ENCODE data around the gene FUOM.

Gene FUOM

DNA sequence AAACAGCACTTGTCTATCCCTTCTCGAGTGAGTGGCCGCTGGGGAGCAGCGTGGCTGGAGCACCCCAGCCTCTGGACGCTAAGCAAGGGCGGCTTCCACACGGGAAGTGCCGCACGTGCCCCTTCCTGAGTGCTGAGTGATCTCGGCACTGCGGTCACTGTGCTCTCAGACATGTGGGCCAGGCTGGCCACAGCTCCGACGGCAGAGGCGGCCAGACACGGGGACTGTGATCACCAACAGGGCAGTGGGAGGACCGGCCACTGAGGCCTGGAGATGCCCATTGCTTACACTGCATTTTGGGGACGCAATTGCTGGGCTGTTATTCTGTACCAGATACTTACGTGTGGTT, 8.3 kb upstream of the FUOM start:
- DNase-seq = no peak

DNA sequence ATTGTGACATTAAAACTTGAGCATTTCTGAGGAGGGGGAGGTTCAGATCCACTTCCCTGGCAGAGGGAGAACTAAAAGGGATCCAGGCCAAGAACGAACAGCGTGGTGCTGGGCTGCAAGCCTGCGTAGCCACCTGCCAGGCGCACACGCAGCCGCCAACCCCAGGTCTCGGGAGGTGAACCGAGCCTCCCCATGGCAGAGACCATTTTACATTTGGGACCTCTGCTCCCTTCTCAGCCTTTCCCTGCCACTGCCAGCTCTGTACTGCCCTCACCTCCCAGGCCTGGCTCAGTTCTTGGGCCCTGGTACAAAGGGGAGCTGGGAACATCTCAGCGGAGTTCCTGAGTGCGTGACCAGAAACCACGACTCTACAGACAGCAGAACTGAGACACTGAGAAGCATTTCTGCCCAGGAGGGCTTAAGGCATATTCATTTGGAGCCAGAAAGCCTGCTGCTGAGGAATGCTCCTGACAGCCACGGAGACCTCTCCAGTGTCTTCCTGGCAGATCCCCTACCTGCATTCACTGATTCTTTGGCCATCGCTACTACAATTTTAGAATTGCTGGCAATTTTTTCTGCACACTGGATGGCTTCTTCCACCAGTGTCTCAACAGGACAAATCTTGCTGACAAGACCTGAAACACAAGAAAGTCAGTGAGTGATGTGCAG, 7.8 kb upstream of the FUOM start:
- DNase-seq = no peak

DNA sequence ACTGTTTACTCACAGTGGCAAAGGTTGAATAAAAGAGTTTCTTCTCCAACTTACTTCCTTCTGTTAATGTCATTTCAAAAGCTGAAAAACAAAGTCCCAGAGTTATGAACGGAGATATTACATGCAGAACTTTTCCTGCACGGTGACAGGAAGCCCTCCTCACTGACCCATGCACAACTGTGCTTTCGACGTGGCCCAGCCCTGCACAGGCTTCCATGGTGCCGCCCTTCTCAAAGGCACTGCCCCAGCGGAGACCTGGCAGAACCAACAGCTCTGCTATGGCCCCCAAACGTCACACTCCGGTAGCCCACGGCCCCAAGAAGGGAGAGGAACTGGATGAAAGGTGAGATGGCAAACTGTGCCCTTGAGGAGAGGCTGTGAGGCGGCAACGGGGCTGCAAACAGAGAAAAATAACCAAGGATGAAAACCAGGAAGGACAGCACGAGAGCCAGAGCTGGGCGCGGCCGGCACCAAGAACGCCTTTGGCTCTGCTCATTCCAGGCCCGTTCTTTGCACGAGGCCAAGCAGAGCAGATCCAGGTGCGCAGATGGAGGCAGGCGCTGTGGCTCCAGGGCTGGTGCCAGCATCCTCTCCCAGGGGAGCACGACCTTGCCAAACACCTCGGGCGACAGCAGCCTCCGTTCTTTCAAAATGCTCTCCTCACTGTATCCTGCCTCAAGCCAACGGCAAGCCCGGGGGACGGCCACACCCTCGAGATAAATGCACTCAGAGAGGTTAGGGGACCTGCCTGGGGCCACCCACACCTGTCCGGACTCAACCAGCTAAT, 7.0 kb upstream of the FUOM start:
- no peak for DNase-seq

DNA sequence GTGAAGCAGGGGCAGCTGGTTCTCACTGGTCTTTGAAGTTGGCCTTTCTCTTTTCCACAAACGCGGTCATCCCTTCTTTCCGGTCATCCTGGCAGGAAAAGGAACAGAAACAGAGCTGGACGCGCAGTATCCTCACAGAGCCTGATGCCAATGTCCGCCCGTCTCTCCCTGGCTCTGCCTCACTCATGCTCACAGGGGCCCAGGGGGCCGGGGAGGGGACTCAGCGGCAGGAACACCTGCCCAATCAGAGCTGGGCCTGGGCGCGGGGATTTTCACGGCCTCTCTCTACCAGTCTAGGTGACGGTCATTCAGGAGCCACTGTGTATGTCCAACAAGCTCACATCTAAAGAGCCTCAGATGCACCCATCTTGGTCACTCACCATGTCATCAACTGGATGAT, 5.0 kb upstream of the FUOM start:
- DNase-seq = no peak

DNA sequence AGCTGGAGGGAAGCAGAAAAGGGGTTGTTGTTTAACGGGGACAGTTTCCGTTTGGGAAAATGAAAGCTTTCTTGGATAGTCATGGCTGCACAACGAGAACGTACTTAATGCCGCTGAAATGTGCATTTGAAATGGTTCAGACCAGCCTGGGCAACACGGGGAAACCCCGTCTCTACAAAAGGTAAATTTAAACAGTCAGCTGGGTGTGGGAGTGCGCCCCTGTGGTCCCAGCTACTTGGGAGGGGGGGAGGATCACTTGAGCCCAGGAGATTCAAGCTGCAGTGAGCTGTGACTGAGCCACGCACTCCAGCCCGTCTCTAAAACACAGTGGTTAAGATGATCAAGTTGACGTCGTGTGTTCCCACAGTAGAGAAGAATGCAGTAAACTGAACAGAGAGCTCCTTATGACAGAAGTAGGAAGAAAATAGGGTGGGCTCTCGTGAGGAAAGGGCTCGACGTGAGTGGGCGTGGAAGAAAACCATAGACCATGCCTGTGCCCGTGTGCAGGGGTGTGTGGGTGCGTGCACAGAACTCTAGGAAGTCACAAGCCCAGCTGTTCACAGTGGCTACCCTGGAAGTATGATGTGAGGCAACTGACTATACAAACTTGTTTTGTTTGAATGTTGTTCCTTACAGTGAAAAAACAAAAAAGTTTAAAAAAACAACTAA, 4.1 kb upstream of the FUOM start:
- no peak for DNase-seq

DNA sequence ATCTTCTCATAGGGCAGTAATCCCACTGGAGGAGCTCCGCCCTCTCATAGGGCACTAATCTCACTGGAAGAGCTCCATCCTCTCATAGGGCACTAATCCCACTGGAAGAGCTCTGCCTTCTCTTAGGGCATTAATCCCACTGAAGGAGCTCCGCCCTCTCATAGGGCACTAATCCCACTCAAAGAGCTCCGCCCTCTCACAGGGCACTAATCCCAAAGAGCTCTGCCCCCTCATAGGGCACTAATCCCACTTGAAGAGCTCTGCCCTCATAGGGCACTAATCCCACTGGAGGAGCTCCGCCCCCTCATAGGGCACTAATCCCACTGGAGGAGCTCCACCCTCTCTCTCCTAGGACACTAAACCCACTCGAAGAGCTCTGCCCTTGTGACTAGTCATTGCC, 3.4 kb upstream of the FUOM start:
- no peak for DNase-seq

DNA sequence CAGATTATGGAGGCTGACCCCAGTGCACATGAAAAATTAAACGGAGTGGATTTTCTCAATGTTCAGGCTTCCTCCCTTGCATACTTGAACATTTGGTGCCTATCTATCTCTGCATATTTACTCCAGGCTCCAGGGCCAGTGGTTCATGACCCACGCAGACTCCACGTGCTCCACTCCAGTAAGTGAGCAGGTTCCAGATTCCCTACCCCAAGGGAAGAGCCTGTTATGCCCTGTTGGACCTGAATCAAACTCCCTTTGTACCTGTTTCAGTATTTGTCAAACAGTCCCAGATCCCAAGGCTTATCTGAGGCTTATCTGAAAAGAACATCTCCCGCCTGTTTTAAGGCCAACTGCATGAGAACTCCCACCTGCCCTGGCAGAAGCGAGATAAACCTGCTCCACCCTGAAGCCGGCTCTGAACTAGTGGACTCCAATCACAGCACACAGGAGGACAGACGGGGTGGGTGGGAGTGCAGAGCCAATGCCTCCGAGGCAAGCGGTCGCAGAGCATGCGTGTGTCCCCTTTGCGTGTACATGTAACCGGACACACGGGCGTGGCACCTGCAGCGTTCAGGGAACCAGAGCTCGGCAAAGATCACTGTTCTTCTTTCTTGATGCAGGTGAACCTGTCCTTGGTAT, 2.3 kb upstream of the FUOM start:
- DNase-seq = no peak

DNA sequence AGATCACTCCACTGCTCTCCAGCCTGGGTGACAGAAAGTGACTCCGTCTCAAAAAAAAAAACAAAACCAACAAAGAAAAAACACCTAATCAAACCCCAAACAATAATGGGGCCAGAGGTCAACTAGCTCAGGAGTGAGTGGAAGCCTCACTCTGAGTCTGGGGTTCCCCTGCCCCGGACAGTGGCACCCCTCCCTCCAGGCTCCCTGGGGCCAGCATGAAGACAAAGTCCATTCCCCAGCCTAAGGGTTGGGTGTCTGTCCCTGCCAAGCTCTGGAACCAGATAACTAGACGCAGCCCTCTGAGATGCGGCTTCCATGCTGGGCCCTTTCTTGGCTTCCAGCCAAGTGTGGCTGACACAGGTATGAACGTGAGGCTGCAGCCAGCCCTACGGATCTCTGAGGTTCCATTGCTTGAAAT, 1.7 kb upstream of the FUOM start:
- DNase-seq = peak; percentile 58

DNA sequence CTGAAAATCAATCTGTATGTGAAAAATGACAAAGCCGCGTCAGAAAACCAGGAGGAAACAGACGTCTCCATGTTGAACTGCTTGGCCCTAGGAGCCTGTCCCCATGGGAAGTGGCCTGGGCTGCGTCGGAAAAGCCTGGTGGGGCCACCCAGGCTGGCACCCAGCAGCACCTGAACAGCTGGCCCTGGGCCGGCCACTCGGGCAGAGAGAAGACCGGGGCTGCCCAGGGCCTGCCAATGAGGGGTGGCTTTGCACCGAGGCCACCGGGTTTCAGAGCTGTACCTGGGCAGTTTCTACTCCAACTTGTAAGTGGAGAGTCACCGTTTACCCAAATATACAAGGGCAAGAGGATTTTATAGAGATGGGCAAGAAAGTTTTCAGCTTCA, 1.1 kb upstream of the FUOM start:
- DNase-seq = no peak

DNA sequence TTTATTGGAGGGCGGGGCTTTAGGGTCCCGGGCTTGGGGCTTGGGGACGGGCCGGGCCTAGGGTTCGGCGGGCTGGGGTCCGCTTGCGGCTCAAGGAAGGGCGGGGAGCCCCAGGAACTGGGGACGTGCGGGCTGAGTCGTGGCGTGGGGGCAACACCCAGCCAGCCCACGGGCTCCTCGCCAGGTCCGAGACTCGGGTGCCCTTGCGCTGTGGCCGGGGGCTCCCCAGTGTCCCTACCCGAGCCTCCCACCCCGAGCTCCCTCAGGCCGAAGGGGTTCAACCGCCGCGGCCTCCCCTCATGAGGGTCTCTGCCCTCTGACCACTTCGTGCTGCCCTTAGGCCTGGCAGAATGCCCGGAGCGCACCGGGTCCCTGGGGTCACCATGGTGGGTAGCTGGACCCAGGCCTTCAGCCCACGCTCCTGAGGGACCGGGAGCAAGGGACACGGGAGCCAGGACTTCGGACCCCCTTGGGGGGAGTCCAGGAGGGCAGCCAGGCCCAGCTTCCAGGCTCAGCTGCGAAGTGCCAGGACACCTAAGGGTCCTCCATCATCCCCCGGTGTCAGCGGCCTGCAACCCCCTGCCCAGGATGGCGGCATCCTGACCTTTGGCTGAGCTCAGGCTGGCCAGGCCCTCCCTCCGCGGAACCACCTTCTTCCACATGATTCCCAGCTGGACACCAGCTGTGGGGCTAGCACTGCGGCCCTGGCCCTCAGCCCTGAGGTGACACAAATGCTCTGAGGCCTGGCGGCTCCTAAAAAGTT, 524 bp upstream of the FUOM start:
- no peak for DNase-seq

DNA sequence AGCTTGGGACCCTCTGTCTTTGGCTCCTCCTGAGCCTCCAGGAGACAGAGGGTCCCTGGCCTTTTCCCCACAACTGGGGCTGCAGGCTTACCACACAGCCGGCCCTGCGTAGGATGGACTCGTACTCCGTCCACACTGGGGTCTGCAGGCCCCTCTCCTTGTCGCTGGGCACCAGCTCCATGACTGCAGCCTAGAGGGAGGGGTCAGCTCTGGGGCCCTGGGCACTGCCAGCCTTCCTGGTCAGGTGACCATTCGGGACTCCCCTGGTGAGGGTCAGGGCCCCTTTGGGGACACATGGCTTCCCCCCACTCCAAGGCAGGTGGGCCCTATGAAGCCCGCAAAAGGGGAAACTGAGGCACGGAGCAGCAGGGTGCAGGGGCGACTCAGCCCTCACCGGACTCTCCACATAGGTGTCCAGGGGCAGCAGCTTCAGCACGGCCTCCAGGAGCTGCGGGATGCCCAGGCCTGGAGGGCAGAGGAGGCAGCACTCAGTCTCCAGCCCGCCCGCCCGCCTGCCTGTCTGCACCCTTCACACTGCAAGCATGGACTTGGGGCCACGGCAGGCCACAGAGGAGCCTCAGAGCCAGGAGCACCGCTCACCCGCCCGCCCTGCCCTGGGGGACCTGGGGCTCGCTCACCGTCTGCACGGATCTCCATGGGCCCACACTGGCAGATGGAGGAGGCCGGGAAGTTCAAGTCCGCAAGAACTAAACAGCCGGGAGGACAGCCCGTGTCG, 1.1 kb downstream of the FUOM start:
- no peak for DNase-seq

DNA sequence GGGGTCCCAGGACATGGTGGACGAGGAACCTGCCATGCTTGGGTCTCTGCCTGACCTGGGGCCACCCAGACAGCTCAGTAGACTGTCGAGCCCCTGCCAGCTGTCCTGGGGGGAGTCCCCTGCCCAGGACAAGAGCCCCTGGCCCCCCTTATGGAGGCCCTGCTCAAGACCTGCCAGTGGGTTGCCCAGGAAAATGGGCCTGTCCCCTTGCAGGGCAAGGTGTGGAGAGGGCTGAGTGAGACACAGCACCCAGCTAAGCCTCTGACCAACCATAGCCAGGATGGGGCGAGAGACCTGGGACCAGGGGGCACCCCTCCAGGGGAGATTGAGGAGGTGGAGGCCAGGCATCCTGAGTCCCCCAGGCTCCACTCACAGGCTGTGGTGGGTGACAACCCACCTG, 1.8 kb downstream of the FUOM start:
- no peak for DNase-seq

DNA sequence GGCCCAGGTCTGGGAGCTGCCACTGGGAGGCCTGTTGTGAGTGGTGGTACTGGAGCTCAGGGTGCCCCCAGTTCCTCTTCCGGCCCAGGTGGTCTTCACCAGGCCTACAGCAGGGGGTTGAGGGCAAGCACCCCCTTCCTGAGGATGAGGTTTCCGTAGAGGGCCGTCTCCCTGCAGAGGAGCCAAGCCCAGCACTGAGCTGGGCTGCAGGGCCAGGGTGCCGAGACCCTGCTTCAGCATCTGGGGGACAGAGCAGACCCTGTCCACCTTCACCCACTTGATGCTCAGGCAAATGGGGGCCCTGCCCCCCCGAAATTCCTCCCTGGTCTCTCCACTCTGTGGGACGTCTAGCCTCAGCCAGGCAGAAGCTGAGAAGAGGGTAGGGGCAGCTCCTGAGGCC, 2.6 kb downstream of the FUOM start:
- DNase-seq = no peak

DNA sequence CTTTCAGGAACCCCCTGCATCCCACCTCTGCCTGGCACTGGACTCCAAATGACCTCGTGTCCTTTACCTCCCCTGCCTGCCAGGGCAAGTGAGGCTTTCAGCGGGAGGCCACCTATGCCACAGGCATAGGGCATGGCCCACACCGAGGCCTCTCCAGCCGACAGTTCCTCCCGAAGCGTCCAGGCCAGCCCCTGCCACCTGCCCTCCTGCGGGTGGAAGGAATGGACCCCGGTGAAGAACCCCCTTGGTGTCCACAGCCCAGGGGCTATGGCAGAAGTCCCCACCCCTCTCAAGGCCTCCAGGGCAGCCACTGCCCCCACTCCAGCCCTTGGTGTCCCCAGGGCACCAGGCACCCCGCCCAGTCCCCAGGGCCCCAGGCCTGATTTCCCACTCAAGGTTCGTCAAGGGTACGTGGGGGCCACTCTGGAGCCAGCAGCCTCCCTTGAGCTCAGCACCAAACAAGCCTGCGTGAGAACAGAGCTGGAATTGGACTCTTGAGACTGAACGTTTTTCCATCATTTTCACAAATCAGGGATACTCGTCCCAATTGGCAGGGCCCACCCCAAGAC, 3.1 kb downstream of the FUOM start:
- no peak for DNase-seq

DNA sequence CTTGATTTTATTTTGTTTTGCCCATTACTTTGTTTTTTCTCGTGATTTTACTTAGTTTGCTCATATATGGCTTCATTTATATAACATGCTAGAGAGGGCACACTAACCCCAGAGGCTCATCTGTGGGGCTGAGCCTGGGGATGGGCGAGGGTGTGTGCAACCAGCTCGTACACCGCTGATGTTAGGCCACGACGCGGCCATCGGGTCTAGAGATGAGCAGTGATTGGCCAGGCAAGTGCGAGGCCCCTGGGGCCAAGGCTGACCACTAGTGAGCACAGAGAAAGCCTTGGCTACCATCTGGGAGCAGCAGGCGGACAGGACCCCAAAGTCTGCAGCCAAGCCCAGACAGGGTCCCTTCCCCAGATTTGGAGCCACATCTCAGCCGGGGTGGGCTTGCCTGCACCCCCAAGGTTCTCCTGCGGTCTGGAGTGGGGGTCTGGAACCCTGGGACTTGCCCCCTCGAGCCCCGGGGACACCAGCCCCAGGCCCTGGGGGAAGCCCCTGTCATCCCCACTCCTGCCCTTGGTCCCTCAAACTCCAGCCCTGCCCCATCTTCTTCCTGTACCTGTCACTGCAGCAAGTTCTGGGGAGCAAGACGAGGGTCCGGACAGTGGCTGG, 3.7 kb downstream of the FUOM start:
- DNase-seq = no peak

DNA sequence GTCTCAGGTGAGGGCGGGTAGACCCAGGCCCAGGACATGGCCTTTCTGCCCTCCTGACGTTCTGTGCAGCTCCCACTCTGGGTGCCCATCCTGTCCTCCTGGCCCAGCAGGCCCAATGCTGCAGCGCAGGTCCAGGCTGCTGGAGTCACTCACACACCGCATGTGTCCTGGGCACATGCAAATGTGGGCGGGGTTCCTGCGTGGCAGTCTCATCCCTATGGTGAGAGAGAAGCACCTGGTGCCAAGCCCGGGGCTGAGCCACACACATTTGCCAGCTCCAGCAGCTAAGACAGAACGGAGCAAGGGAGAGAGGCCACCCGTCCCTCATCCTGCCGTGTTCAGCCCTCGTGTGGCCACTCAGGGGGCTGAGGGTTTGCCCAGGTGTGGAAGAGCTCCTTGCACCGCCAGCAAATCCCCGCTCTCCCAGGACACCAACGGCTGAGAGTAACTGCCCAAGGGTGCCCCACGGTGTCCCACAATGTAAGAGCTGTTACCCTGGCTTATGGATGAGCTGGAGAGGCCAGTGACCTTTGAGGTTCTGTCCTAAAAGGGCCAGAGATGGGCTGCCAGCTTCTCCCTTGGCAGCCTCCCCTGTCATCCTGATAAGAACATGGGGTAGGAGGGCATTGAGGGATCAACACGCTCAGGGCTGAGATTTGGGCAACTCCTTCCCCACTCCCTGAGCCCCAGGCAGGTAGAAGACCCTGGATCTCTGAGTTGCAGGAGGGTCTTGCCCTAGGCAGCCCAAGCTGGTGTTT, 4.4 kb downstream of the FUOM start:
- no peak for DNase-seq

DNA sequence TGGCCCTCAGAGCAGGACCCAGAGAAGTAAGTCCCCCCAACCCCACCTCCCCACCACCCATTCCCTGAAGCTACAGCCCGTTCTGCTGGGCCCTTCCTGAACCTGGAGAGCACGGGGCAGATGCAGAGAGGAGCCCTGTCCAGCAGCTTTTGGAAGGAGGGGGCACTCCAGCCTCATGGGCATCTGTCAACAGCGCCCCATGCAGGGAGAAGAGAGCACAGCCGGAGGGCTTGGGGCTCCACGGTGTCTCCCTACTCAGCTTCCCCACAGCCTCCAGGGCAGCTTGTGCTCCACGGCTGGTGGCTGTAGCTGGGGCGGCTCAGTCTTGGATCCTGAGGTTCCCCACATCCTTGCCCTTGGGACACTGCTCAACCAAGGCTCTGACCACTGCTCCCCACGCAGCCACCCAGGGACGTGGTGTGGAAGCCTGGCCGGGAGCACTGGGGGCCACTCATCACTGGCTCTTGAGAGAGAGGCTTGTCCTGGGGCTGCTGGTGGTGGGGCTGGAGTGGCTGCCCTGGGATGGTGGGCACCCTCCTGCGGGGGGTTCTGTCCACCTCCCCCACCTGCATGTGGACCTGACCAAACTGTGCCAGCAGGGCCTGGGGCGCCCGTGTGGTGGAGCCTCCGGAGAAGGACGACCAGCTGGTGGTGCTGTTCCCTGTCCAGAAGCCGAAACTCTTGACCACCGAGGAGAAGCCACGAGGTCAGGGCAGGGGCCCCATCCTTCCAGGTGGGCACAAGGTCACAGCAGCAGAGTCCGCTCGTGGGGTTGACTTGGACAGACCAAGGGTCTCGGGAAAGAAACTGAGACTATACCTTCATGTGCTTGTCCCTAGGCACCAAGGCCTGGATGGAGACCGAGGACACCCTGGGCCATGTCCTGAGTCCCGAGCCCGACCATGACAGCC, 6.2 kb downstream of the FUOM start:
- DNase-seq = no peak

DNA sequence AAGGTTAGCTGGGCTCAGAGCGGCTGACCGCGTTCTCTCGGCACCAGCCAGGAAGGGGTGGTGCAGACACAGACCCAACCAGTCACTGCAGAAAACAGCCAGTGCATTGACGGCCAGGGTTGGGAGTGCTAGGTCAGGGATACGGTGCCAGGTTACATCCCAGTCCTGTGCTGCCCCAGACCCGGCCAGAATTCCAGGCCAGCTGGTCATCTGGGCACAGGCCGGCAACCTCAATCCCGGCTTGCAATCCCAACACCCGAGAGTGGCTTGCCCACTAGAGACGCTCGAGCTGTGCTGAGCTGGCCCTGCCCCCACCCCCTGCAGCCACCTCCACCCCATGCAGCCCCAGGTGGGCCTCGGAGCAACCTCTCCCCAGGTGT, 6.9 kb downstream of the FUOM start:
- no peak for DNase-seq

DNA sequence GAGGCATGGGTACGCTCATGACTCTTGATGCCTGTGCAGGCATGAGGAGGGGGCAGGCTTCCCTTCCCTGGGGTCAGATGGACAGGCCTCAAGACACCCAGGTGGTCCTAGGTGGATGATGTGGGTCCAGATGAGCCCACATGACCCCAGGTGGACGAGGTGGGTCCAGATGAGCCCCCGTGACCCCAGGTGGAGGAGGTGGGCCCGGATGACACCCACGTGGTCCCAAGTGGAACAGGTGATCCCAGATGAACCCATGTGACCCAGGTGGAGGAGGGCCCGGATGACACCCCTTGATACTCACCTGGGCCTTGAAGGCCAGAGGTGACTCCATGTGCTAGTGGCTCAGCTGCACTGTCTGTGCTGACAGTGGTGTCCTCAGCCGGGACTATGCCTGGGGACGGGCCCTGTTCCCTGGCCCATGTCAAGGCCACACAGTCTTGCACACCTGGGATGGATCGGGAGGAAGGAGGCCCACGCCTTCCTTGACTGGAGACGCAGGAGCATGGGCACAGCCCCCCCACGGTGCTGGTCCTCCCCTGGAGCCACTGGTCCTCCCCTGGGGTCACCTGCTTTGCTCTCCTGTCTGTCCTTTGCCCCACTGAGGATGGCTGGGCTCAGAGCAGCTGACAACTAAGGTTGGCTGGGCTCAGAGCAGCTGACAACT, 7.4 kb downstream of the FUOM start:
- no peak for DNase-seq

Data from CD4-positive, alpha-beta T cell treated with Interleukin-6 for 4 hours (primary cell).